Keratinocyte (primary cell): ENCODE data around the gene KHDC4.

Experiments
- CTCF ChIP-seq, 3 experiments: IDR thresholded peaks in 1 of 3; conservative IDR thresholded peaks in 1 of 3; optimal IDR thresholded peaks in 1 of 3; 2 replicates in 2 of 3; 3 replicates in 1 of 3; pipeline versions ENCODE3 to v1.5.1; 2011; ENCODE audit warnings: low read length in 3 of 3, mild to moderate bottlenecking in 3 of 3, moderate library complexity in 2 of 3, control low read depth in 1 of 3, inconsistent platforms in 1 of 3; ENCODE audit not compliant: insufficient read depth in 2 of 3; ENCODE audit errors: extremely low read depth in 1 of 3
- EZH2 ChIP-seq: IDR thresholded peaks from one replicate; pipeline ENCODE4 v1.6.1; 2012; ENCODE audit warnings: inconsistent platforms, mild to moderate bottlenecking, low read length, moderate library complexity

GRCh38 chr1:155944444-155944799 is 10.2 kb upstream of the KHDC4 start:
- TF ChIP-seq CTCF (optimal IDR thresholded peaks at IDR 0.05 in 1 of 3, IDR thresholded peaks at IDR 0.05 in 1 of 3, conservative IDR thresholded peaks at IDR 0.05 in 1 of 3; ENCODE audit: extremely low read depth in 1 of 3, insufficient read depth in 2 of 3, low read length in 3 of 3) (no peak), EZH2 (no peak)
